Measurements from ENCODE around the gene BICC1. TPM values are rescaled to one million over a fixed set of nuclear protein-coding genes. Genes with fewer than 3 reads are reported as not detected.

BICC1 gene
- total RNA-seq, 1 donor from 2014 or later = 42.1 TPM

DNA sequence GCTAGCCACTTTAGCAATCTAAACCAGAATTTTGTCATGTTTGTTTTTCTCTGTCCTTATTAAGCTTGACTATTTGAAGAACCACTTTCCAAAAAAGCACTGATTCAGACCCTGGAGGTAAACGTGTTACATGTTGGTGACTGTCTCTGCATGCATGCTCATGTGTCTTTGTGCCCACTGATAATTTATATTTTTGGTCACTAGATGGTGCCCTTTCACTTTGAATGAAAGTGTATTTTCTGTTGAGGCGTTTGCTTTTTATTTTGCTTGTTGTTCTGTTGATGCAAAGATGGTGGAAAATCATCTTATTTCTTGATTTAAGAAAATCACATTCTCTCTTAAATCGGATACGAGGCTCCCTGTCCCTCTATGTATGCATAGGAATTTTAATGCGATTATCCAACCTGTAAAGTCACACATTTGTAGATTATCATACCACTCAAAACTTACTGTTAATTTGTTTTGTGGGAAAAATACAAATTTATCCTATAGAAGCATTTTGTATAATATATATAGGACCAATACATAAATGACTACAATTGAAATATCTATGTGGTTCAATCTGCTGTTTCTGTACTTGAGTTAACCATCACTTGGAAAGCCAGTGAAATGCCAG lies 269.3 kb downstream of the BICC1 start:
- DNase-seq (ENCODE audit: low spot score) = no peak
- ATAC-seq = peak; percentile 55
- intact Hi-C loops (cut with DNase I) = no loop called here

DNA sequence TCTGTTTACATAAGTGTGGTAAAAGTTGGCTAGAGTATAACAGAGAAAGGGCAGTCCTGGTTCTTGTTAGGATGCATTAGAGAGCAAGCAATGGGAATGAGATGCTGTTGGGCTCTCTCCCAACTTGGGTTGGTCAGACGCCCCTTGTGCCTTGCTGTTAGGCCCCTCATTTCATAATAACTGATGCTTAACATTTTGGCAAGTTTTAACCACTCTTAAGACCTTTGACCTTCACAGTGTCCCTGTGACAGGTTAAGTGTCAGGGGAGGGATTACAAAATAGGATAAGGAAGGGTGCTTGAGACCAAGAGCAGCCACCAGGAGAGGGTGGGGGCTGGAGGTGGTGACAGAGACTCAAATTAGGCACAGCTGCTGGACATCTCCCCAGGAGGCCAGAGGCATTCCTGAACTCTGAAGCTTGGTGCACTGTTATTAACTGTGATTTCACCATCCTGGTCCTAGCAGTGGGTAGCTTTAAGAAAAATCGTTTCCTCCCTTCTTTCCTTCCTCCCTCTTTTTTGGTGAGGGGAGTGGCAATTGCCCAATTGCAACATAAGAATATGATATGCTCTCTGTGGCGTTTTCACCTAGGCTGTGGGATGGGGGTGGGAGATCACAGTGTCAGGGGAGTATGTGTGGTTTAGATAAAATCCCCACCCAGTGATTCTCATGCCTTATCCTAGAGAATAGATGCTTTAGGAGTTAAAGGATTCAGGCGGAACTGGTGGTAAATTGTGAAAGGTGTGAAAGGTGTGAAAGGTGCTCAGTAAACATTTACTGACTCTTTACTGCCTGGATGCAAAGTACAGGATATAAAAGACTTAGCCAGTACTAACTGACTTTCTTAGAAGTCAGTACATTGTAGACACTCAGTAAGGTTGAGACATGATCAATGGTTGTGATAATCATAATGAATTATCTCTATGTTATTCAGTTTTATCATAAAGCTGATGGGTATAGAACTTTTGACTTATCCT lies 270.5 kb downstream of the BICC1 start:
- DNase-seq (ENCODE audit: low spot score) (no peak), ATAC-seq (peak; percentile 89)
- intact Hi-C loops (cut with DNase I) = no loop called here

GRCh38 chr10:58784361-58784760 lies 271.7 kb downstream of the BICC1 start:
- peak; percentile 59 for ATAC-seq
- no peak for DNase-seq (ENCODE audit: low spot score)
- intact Hi-C loops (cut with DNase I) = no loop called here

GRCh38 chr10:58785354-58785753 lies 272.7 kb downstream of the BICC1 start:
- ATAC-seq (no peak), DNase-seq (ENCODE audit: low spot score) (no peak)
- intact Hi-C loops (cut with DNase I) = no loop called here

DNA sequence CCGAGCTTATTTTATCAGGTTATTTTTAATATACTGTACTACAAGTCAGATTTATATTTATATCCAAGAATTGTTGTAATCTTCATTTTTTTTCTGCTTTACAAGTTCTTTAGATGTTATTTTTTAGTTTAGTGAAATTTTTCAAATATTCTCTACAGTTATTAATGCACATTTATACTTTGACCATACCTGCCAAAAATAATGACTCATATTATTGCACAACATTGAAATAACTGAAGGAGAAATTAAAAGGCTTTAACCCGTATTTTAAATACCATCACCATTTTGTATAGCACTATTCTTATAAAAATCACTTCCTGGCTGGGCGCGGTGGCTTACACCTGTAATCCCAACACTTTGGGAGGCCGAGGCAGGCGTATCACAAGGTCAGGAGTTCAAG lies 278.5 kb downstream of the BICC1 start:
- DNase-seq (ENCODE audit: low spot score) (no peak), ATAC-seq (peak; percentile 63)
- intact Hi-C loops (cut with DNase I) = no loop called here

- intact Hi-C loops (cut with DNase I) = no loop called here
Measured at GRCh38 chr10:58795560-58795959, 282.9 kb downstream of the BICC1 start.

GRCh38 chr10:58796242-58796641 lies 283.6 kb downstream of the BICC1 start:
- DNase-seq (ENCODE audit: low spot score) = no peak
- intact Hi-C loops (cut with DNase I) = no loop called here
- ATAC-seq = no peak

More at GRCh38 chr10:58795560-58795959, 282.9 kb downstream of the BICC1 start:
- ATAC-seq = no peak
- no peak for DNase-seq (ENCODE audit: low spot score)

DNA sequence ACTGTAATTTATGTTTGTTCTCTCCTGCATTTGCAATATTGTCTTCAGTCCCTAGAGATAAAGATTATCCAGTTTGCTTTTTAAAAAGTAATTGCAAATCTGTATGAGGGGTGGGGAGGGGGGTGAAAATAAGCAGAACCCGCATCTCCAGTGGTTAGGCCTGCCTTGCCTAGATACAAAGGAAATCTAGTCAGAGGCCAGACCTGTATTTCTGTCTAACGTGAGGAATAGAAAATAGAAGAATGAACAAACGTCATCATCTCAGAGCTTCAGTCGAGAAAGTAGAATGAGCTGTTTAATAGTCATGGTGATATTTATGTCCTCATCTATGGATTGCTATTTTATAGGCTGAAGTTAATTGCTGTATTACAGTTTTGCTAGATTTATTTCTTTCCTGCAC lies 284.2 kb downstream of the BICC1 start:
- intact Hi-C loops (cut with DNase I) = no loop called here
- no peak for ATAC-seq
- no peak for DNase-seq (ENCODE audit: low spot score)

DNA sequence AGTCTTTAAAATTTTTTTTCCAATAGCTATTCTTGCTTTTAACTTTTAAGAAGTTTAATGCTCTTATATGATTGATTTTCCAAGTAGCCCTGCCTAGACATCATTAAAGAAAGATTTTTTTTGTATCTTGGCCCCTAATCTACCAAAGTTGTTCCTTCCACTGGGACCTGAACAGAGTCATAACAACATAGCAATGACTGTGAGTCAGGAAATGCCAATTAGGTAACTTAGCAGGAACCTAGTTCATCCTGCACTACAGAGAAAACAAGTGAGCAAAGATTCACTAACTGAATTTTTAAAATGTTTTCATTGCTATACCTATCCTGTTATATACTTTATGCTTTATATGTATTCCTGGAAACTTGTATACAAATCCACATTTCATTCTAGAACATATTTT lies 284.7 kb downstream of the BICC1 start:
- intact Hi-C loops (cut with DNase I) = no loop called here
- DNase-seq (ENCODE audit: low spot score) (no peak), ATAC-seq (peak; percentile 52)

DNA sequence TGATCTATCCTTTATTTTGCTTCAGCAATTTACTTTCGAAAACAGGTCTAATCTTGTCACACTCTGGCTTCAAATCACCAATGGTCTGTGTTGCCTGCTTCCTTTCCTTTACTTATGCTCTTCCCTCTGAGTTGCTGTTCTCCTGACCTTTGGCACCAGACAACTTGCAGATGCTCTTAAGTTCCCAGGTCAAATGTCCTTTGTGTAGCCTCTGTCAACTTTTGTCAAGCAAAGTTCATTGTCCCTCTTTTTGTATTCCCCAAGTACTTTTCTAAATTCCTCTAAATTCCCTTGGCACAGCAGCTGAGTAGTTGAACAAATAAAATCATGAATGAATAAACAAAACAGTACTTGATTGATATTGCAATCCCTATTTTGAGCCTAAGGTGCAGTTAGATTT lies 289.4 kb downstream of the BICC1 start:
- no peak for ATAC-seq
- intact Hi-C loops (cut with DNase I) = no loop called here
- no peak for DNase-seq (ENCODE audit: low spot score)

DNA sequence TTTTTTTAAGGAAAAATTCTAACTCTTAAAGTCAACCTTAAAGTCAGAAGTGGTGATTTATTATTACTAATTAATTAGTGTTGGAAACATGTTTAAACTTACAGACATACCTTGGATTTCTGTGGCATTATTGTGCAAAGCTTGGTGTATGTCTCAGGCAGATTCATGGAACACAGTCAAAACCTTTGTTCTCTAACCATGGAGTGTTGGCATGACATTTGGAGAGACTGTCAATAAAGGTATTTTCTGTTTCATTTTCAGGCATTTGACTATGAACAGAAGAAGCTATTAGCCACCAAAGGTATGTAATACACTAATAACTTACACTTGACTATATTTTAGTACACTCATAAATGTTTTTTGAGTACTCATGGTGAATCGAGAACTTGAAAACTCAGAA lies 293.7 kb downstream of the BICC1 start:
- ATAC-seq (no peak), DNase-seq (ENCODE audit: low spot score) (no peak)
- intact Hi-C loops (cut with DNase I) = no loop called here

GRCh38 chr10:58806970-58807628 lies 294.4 kb downstream of the BICC1 start:
- ATAC-seq (no peak), DNase-seq (ENCODE audit: low spot score) (no peak)
- intact Hi-C loops (cut with DNase I) = no loop called here

DNA sequence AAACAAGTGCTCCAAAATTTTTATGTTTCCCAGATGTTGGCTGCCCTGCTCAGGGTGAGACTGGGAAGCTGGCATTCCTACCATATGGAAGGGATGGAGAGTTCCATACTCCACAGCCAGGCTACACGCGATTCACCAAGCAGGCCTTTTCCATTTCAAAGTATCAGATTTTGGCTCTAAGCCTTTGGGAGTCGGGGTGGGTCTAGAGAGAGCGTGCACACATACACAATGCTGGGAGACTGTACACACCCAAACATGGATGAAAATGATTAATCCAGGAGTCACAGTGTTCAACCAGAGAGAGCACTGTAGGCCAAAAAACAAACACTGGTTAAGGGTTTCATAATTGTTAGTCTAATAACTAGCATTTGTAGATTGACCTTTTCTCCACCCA lies 295.0 kb downstream of the BICC1 start:
- DNase-seq (ENCODE audit: low spot score) (no peak), ATAC-seq (peak; percentile 92)
- intact Hi-C loops (cut with DNase I) = no loop called here

GRCh38 chr10:58810751-58811150 lies 298.1 kb downstream of the BICC1 start:
- no peak for DNase-seq (ENCODE audit: low spot score)
- no peak for ATAC-seq
- intact Hi-C loops (cut with DNase I) = no loop called here

DNA sequence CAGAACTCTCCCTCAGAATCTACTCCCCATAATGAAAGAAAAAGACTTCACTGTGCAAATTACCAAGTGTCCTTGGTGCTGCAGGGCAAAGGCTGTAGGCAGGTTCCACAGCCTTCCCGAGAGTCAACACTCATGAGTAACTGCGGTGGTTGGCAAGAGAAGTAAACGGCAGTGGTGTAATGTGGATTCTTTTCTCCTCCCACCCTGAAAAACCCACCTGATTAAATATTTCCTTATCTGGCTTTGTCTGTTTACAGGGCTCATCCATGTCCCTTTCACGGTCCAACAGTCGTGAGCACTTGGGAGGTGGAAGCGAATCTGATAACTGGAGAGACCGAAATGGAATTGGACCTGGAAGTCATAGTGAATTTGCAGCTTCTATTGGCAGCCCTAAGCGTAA lies 300.9 kb downstream of the BICC1 start:
- DNase-seq (ENCODE audit: low spot score) (no peak), ATAC-seq (no peak)
- intact Hi-C loops (cut with DNase I) = no loop called here

- DNase-seq (ENCODE audit: low spot score) = no peak
- intact Hi-C loops (cut with DNase I) = no loop called here
- peak; percentile 35 for ATAC-seq
Measured at GRCh38 chr10:58817201-58817846, 304.7 kb downstream of the BICC1 start.

DNA sequence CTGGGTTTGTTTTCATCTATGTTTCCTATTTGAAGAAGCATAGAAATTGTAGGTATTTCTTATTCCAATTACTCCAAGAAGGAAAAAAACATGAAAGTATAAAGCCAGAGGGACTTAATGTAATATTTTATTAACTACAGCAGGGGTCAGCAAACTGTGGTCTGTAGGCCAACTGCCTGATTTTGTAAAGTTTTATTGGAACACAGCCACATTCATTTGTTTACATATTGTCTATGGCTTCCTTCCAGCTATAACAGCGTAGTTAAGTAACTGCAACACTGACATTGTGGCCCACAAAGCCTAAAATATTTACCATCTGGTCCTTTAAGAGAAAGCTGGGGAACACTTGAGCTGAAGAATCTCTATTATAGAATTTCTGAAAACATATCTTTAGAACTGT lies 306.2 kb downstream of the BICC1 start:
- ATAC-seq = no peak
- no peak for DNase-seq (ENCODE audit: low spot score)
- intact Hi-C loops (cut with DNase I) = no loop called here

- intact Hi-C loops (cut with DNase I) = no loop called here
- DNase-seq (ENCODE audit: low spot score) (no peak), ATAC-seq (no peak)
Measured at GRCh38 chr10:58820386-58820785, 307.7 kb downstream of the BICC1 start.
